ENCODE data around the gene STAT3. TPM values are rescaled to one million over a fixed set of nuclear protein-coding genes. Genes with fewer than 3 reads are reported as not detected.

The STAT3 gene
- total RNA-seq, 1 donor from 2014 or later, result 281 TPM

- Mint-ChIP-seq H3K36me3 (ENCODE audit: unreplicated experiment) (peaks cover 59% of the 10 kb centered on the region), H3K4me1 (ENCODE audit: unreplicated experiment) (peaks cover 23% of the 10 kb centered on the region), H3K27ac (ENCODE audit: unreplicated experiment) (peak overlapping the region; percentile 48), H3K4me3 (ENCODE audit: unreplicated experiment) (no peak overlapping the region), H3K27me3 (ENCODE audit: unreplicated experiment) (no peaks in the 10 kb centered on the region), H3K9me3 (ENCODE audit: unreplicated experiment) (no peaks in the 10 kb centered on the region)
- no peak for DNase-seq (ENCODE audit: extremely low spot score, unreplicated experiment)
- no peak for TF ChIP-seq CTCF (IDR thresholded peaks at IDR 0.05)
Observed at GRCh38 chr17:42340691-42341127, 47.5 kb downstream of the STAT3 start.

DNA sequence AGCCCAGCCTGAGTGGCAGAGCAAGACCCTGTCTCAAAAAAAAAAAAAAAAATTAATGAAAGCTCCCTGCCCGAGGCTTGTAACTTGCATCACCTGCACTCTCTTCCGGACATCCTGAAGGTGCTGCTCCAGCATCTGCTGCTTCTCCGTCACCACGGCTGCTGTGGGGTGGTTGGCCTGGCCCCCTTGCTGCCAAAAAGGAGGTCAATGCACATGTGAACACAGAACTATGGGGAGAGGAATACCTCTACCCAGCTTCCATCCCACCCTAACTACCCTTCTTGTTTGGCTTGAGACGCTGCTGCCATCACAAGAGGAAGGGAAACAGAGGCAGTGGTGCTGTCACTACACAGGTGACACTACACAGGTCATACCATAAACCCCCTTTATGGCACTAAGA, 49.0 kb downstream of the STAT3 start:
- Mint-ChIP-seq H3K27me3 (ENCODE audit: unreplicated experiment) (no peaks in the 10 kb centered on the region), H3K27ac (ENCODE audit: unreplicated experiment) (peak overlapping the region; percentile 34), H3K4me1 (ENCODE audit: unreplicated experiment) (peaks cover 25% of the 10 kb centered on the region), H3K4me3 (ENCODE audit: unreplicated experiment) (no peak overlapping the region), H3K36me3 (ENCODE audit: unreplicated experiment) (peaks cover 61% of the 10 kb centered on the region), H3K9me3 (ENCODE audit: unreplicated experiment) (no peaks in the 10 kb centered on the region)
- TF ChIP-seq CTCF (IDR thresholded peaks at IDR 0.05), result no peak
- no peak for DNase-seq (ENCODE audit: extremely low spot score, unreplicated experiment)

DNA sequence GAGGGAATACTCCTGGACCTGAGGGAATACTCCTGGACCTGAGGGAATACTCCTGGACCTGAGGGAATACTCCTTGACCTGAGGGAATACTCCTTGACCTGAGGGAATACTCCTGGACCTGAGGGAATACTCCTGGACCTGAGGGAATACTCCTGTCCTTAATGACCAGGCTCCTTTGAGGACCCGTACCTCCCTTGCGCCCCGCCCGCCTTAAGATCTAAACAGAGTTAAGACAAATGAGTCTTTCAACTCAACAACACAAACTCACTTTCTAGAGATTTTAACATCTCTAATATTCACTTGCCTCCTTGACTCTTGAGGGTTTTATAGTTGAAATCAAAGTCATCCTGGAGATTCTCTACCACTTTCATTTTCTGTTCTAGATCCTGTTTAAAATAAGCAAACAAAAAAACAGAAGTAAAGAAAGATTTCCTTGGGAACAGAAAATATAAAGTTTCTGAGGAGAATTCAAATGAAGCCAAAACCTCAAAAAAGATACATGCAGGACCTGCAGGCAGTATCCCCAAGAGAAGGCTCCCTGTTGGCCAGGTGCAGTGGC, 49.7 kb downstream of the STAT3 start:
- TF ChIP-seq CTCF (IDR thresholded peaks at IDR 0.05), result no peak
- peaks cover 60% of the 10 kb centered on the region for H3K36me3 Mint-ChIP-seq (ENCODE audit: unreplicated experiment)
- H3K27ac Mint-ChIP-seq (ENCODE audit: unreplicated experiment), result peak overlapping the region; percentile 71
- no peaks in the 10 kb centered on the region for H3K27me3 Mint-ChIP-seq (ENCODE audit: unreplicated experiment)
- H3K4me1 Mint-ChIP-seq (ENCODE audit: unreplicated experiment), result peaks cover 25% of the 10 kb centered on the region
- no peak overlapping the region for H3K4me3 Mint-ChIP-seq (ENCODE audit: unreplicated experiment)
- no peak for DNase-seq (ENCODE audit: extremely low spot score, unreplicated experiment)
- no peaks in the 10 kb centered on the region for H3K9me3 Mint-ChIP-seq (ENCODE audit: unreplicated experiment)

- DNase-seq (ENCODE audit: extremely low spot score, unreplicated experiment), result no peak
- no peak for TF ChIP-seq CTCF (IDR thresholded peaks at IDR 0.05)
- Mint-ChIP-seq H3K4me3 (ENCODE audit: unreplicated experiment) (no peak overlapping the region), H3K4me1 (ENCODE audit: unreplicated experiment) (peaks cover 21% of the 10 kb centered on the region), H3K27me3 (ENCODE audit: unreplicated experiment) (no peaks in the 10 kb centered on the region), H3K36me3 (ENCODE audit: unreplicated experiment) (peaks cover 59% of the 10 kb centered on the region), H3K9me3 (ENCODE audit: unreplicated experiment) (no peaks in the 10 kb centered on the region), H3K27ac (ENCODE audit: unreplicated experiment) (peak overlapping the region; percentile 76)
Observed at GRCh38 chr17:42337442-42337841, 50.8 kb downstream of the STAT3 start.

DNA sequence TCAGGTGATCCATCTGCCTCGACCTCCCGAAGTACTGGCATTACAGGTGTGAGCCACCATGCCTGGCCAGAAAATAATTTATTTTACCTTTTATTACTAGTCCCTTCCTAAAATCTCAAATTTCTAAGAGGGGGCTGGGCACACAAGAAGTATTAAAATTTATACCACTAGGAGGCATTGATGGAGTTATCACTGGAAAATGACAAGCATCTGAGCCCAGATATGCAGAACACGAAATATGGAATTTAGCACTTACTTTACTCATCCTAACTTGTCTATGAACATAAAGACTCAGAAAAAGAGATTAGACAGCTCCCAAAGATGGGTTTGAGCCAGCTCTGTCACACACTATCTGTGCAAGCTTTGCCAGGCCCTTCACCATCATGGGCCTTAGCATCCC, 53.6 kb downstream of the STAT3 start:
- H3K36me3 Mint-ChIP-seq (ENCODE audit: unreplicated experiment), result peaks cover 54% of the 10 kb centered on the region
- H3K4me3 Mint-ChIP-seq (ENCODE audit: unreplicated experiment), result no peak overlapping the region

More for the DNA sequence above, 53.6 kb downstream of the STAT3 start:
- Mint-ChIP-seq H3K27ac (ENCODE audit: unreplicated experiment) (no peak overlapping the region), H3K4me1 (ENCODE audit: unreplicated experiment) (peaks cover 25% of the 10 kb centered on the region), H3K9me3 (ENCODE audit: unreplicated experiment) (no peaks in the 10 kb centered on the region), H3K27me3 (ENCODE audit: unreplicated experiment) (no peaks in the 10 kb centered on the region)
- TF ChIP-seq CTCF (IDR thresholded peaks at IDR 0.05), result peak; percentile 53
- no peak for DNase-seq (ENCODE audit: extremely low spot score, unreplicated experiment)
